ENCODE measurements around the gene TIPARP.
"Not testable (repeated sequence)": the region's sequence is repeated elsewhere in the genome, so short reads cannot be mapped to it uniquely, and the experiment has no call there.

Gene TIPARP

GRCh38 chr3:156648086-156648485, 26.3 kb upstream of the TIPARP start:
- TF ChIP-seq CTCF (IDR thresholded peaks at IDR 0.05; ENCODE audit: insufficient read depth, low read depth, low read length, missing control alignments), result no peak

GRCh38 chr3:156649681-156650080, 24.7 kb upstream of the TIPARP start:
- no peak for TF ChIP-seq CTCF (IDR thresholded peaks at IDR 0.05; ENCODE audit: insufficient read depth, low read depth, low read length, missing control alignments)

More at GRCh38 chr3:156648086-156648485, 26.3 kb upstream of the TIPARP start:
- DNase-seq (ENCODE audit: low read depth), result peak; percentile 17
- H3K4me3 ChIP-seq (ENCODE audit: low read length), result no peak overlapping the region

GRCh38 chr3:156652661-156653060, 21.7 kb upstream of the TIPARP start:
- H3K4me3 ChIP-seq (ENCODE audit: low read length); DNase-seq (ENCODE audit: low read depth): not testable (repeated sequence)

More at GRCh38 chr3:156649681-156650080, 24.7 kb upstream of the TIPARP start:
- no peak overlapping the region for H3K4me3 ChIP-seq (ENCODE audit: low read length)
- no peak for DNase-seq (ENCODE audit: low read depth)

GRCh38 chr3:156654834-156655233, 19.6 kb upstream of the TIPARP start:
- no peak for TF ChIP-seq CTCF (IDR thresholded peaks at IDR 0.05; ENCODE audit: insufficient read depth, low read depth, low read length, missing control alignments)
- H3K4me3 ChIP-seq (ENCODE audit: low read length), result no peak overlapping the region
- no peak for DNase-seq (ENCODE audit: low read depth)

GRCh38 chr3:156655819-156656550, 18.4 kb upstream of the TIPARP start:
- no peak for TF ChIP-seq CTCF (IDR thresholded peaks at IDR 0.05; ENCODE audit: insufficient read depth, low read depth, low read length, missing control alignments)
- no peak for DNase-seq (ENCODE audit: low read depth)
- H3K4me3 ChIP-seq (ENCODE audit: low read length), result no peak overlapping the region

GRCh38 chr3:156657440-156657839, 16.9 kb upstream of the TIPARP start:
- no peak overlapping the region for H3K4me3 ChIP-seq (ENCODE audit: low read length)
- DNase-seq (ENCODE audit: low read depth), result no peak
- TF ChIP-seq CTCF (IDR thresholded peaks at IDR 0.05; ENCODE audit: insufficient read depth, low read depth, low read length, missing control alignments), result no peak

GRCh38 chr3:156657862-156658731, 16.3 kb upstream of the TIPARP start:
- DNase-seq (ENCODE audit: low read depth), result no peak
- no peak overlapping the region for H3K4me3 ChIP-seq (ENCODE audit: low read length)
- TF ChIP-seq CTCF (IDR thresholded peaks at IDR 0.05; ENCODE audit: insufficient read depth, low read depth, low read length, missing control alignments), result no peak
